ENCODE measurements around the gene TGFBI. TPM values are rescaled to one million over a fixed set of nuclear protein-coding genes. Genes with fewer than 3 reads are reported as not detected.

Gene TGFBI
- total RNA-seq, 1 experiment from 2014 or later: 142 TPM

DNA sequence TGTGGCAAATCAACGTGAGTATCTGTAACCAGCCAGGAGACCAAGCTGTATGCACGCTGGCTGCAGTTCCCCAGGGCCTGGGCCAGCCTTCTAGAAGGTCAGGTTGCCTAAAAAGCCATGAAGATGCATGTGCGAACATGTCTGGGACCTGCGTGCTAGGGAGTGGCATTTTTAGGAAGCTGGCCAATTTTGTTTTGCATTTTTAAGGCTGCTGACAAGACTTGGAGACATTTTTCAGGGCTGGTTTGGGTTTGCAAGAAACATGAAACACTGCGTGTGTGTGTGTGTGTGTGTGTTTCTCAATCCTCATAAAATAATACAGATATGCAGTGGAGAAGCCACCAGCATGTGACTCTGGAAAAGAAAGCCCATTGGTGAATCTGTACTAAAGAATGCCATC is 5.1 kb downstream of the TGFBI start:
- Histone ChIP-seq H3K4me3 (ENCODE audit: low read depth, low read length) (no peak overlapping the region), H3K4me1 (peaks cover 12% of the 10 kb centered on the region; the same call in 1 of the 2 replicates), H3K9me3 (no peaks in the 10 kb centered on the region), H3K27me3 (replicated peaks; ENCODE audit: control insufficient read depth, insufficient read depth, low read length) (no peaks in the 10 kb centered on the region), H3K36me3 (ENCODE audit: control insufficient read depth, insufficient read depth, low read length) (no peaks in the 10 kb centered on the region)
- Mint-ChIP-seq H3K4me1 (ENCODE audit: low read depth, unreplicated experiment) (peaks cover 7% of the 10 kb centered on the region), H3K27ac (ENCODE audit: unreplicated experiment) (no peak overlapping the region), H3K4me3 (ENCODE audit: unreplicated experiment) (no peak overlapping the region), H3K9me3 (ENCODE audit: unreplicated experiment) (peaks cover 9% of the 10 kb centered on the region), H3K27me3 (ENCODE audit: insufficient read depth, unreplicated experiment) (no peaks in the 10 kb centered on the region), H3K36me3 (ENCODE audit: insufficient read depth, unreplicated experiment) (peaks cover 31% of the 10 kb centered on the region)
- BruUV-seq (replicated peaks): no TSS peak
- ChIA-PET CTCF (interaction anchor here (0.6 kb wide), 1 partner anchor 1129 kb away, joined by 3 read pairs; the partner anchor contains the start of gene PCBD2), POLR2A (no interaction called here)
- TF ChIP-seq, protein P1, sequence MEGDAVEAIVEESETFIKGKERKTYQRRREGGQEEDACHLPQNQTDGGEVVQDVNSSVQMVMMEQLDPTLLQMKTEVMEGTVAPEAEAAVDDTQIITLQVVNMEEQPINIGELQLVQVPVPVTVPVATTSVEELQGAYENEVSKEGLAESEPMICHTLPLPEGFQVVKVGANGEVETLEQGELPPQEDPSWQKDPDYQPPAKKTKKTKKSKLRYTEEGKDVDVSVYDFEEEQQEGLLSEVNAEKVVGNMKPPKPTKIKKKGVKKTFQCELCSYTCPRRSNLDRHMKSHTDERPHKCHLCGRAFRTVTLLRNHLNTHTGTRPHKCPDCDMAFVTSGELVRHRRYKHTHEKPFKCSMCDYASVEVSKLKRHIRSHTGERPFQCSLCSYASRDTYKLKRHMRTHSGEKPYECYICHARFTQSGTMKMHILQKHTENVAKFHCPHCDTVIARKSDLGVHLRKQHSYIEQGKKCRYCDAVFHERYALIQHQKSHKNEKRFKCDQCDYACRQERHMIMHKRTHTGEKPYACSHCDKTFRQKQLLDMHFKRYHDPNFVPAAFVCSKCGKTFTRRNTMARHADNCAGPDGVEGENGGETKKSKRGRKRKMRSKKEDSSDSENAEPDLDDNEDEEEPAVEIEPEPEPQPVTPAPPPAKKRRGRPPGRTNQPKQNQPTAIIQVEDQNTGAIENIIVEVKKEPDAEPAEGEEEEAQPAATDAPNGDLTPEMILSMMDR (IDR thresholded peaks at IDR 0.05; ENCODE audit: insufficient read depth in 1 of 2, low read depth in 1 of 2, low read length in 1 of 2, severe bottlenecking in 1 of 2, unreplicated experiment in 1 of 2): no peak
- no peak for DNase-seq
- intact Hi-C loops (cut with micrococcal nuclease; ENCODE audit: unreplicated experiment): no loop called here

DNA sequence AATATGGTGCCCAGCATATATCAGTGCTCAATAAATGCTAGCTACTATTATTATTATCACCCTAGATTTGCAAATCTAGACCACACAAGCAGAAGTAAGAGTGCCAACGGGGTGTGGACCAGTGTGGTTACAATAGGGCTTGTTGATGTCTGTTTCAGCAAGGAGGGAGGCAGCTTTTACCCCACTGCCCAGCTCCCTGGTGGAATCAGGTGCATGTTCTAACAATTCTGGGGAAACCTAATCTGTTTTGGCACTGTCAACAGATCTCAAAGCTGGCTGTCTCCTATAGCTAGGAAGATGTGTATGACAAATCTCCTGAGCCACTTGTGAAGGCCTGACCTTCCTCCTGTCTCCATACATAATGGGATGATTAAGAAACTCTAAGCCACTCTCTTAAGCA is 5.7 kb downstream of the TGFBI start:
- Mint-ChIP-seq H3K4me1 (ENCODE audit: low read depth, unreplicated experiment) (peaks cover 7% of the 10 kb centered on the region), H3K36me3 (ENCODE audit: insufficient read depth, unreplicated experiment) (peaks cover 31% of the 10 kb centered on the region), H3K27me3 (ENCODE audit: insufficient read depth, unreplicated experiment) (no peaks in the 10 kb centered on the region), H3K27ac (ENCODE audit: unreplicated experiment) (no peak overlapping the region), H3K4me3 (ENCODE audit: unreplicated experiment) (no peak overlapping the region), H3K9me3 (ENCODE audit: unreplicated experiment) (peaks cover 9% of the 10 kb centered on the region)
- no peak for DNase-seq
- Histone ChIP-seq H3K4me3 (ENCODE audit: low read depth, low read length) (no peak overlapping the region), H3K4me1 (peaks cover 12% of the 10 kb centered on the region; the same call in 1 of the 2 replicates), H3K36me3 (ENCODE audit: control insufficient read depth, insufficient read depth, low read length) (no peaks in the 10 kb centered on the region), H3K27me3 (replicated peaks; ENCODE audit: control insufficient read depth, insufficient read depth, low read length) (no peaks in the 10 kb centered on the region), H3K9me3 (no peaks in the 10 kb centered on the region)
- POLR2A ChIA-PET: no interaction called here
- BruUV-seq (replicated peaks): no TSS peak
- intact Hi-C loops (cut with micrococcal nuclease; ENCODE audit: unreplicated experiment): no loop called here
- CTCF ChIA-PET: no interaction called here
- TF ChIP-seq, protein P1 (IDR thresholded peaks at IDR 0.05; ENCODE audit: insufficient read depth in 1 of 2, low read depth in 1 of 2, low read length in 1 of 2, severe bottlenecking in 1 of 2, unreplicated experiment in 1 of 2): no peak

DNA sequence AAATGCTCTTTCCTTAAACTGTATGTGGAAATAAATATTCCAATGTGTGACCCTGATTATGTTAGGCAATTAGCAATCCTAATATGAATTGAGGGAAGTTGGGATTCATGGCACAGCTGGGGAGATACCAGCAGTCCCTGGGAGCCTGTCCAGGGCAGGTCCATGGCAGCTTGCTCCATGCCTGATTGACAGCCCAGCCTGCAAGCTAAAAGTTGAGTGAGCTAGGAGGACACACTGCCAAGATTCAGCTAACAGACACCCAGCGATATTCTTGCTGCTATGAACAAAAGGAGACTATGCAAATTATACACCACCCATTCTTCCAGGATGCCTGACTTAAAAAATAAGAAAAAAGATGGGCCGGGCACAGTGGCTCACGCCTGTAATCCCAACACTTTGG is 6.2 kb downstream of the TGFBI start:
- ChIA-PET POLR2A (interaction anchor here (0.7 kb wide), 1 partner anchor 87 kb away, joined by 11 read pairs; no protein-coding TSS in a partner anchor), CTCF (no interaction called here)
- no TSS peak for BruUV-seq (replicated peaks)
- no peak for DNase-seq
- no peaks in the 10 kb centered on the region for H3K27me3 Mint-ChIP-seq (ENCODE audit: insufficient read depth, unreplicated experiment)
- Histone ChIP-seq H3K9me3 (no peaks in the 10 kb centered on the region), H3K4me3 (ENCODE audit: low read depth, low read length) (no peak overlapping the region), H3K27me3 (replicated peaks; ENCODE audit: control insufficient read depth, insufficient read depth, low read length) (no peaks in the 10 kb centered on the region), H3K36me3 (ENCODE audit: control insufficient read depth, insufficient read depth, low read length) (no peaks in the 10 kb centered on the region), H3K4me1 (peaks cover 12% of the 10 kb centered on the region; the same call in 1 of the 2 replicates)
- H3K4me1 Mint-ChIP-seq (ENCODE audit: low read depth, unreplicated experiment): peaks cover 7% of the 10 kb centered on the region
- intact Hi-C loops (cut with micrococcal nuclease; ENCODE audit: unreplicated experiment): no loop called here
- no peak overlapping the region for H3K27ac Mint-ChIP-seq (ENCODE audit: unreplicated experiment)
- TF ChIP-seq, protein P1 (IDR thresholded peaks at IDR 0.05; ENCODE audit: insufficient read depth in 1 of 2, low read depth in 1 of 2, low read length in 1 of 2, severe bottlenecking in 1 of 2, unreplicated experiment in 1 of 2): no peak
- H3K9me3 Mint-ChIP-seq (ENCODE audit: unreplicated experiment): peaks cover 9% of the 10 kb centered on the region
- peaks cover 31% of the 10 kb centered on the region for H3K36me3 Mint-ChIP-seq (ENCODE audit: insufficient read depth, unreplicated experiment)
- no peak overlapping the region for H3K4me3 Mint-ChIP-seq (ENCODE audit: unreplicated experiment)
